Kidney glomerular epithelial cell (primary cell): ENCODE data around the gene MICU2.

ENCODE experiments used
- DNase-seq: peaks from one replicate; lab custom pipeline; 2025; lab: John Stamatoyannopoulos, UW

The MICU2 gene

GRCh38 chr13:21544515-21544914, 59.5 kb downstream of the MICU2 start:
- DNase-seq = no peak

GRCh38 chr13:21542563-21542962, 61.4 kb downstream of the MICU2 start:
- DNase-seq = no peak

- no peak for DNase-seq
Observed at GRCh38 chr13:21541980-21542379, 62.0 kb downstream of the MICU2 start.

GRCh38 chr13:21541271-21541670, 62.7 kb downstream of the MICU2 start:
- DNase-seq = peak; percentile 14

- DNase-seq = no peak
Observed at GRCh38 chr13:21539687-21540086, 64.3 kb downstream of the MICU2 start.

- no peak for DNase-seq
Observed at GRCh38 chr13:21538753-21539152, 65.2 kb downstream of the MICU2 start.

- no peak for DNase-seq
Observed at GRCh38 chr13:21538280-21538679, 65.7 kb downstream of the MICU2 start.

- DNase-seq = peak; percentile 18
Observed at GRCh38 chr13:21537105-21537504, 66.9 kb downstream of the MICU2 start.

GRCh38 chr13:21534760-21535159, 69.2 kb downstream of the MICU2 start:
- DNase-seq = no peak

- DNase-seq = no peak
Observed at GRCh38 chr13:21531455-21531854, 72.5 kb downstream of the MICU2 start.

- DNase-seq = no peak
Observed at GRCh38 chr13:21530656-21531055, 73.3 kb downstream of the MICU2 start.

GRCh38 chr13:21529146-21529893, 74.7 kb downstream of the MICU2 start:
- DNase-seq = no peak

GRCh38 chr13:21528616-21529015, 75.4 kb downstream of the MICU2 start:
- peak; percentile 80 for DNase-seq

GRCh38 chr13:21526707-21527540, 77.0 kb downstream of the MICU2 start:
- DNase-seq = no peak

- no peak for DNase-seq
Observed at GRCh38 chr13:21522847-21523246, 81.1 kb downstream of the MICU2 start.

GRCh38 chr13:21522130-21522529, 81.8 kb downstream of the MICU2 start:
- DNase-seq = no peak

- DNase-seq = no peak
Observed at GRCh38 chr13:21518617-21519144, 85.3 kb downstream of the MICU2 start.

GRCh38 chr13:21517576-21517975, 86.4 kb downstream of the MICU2 start:
- no peak for DNase-seq

GRCh38 chr13:21516805-21517204, 87.2 kb downstream of the MICU2 start:
- no peak for DNase-seq

- DNase-seq = no peak
Observed at GRCh38 chr13:21511849-21512248, 92.1 kb downstream of the MICU2 start.

GRCh38 chr13:21504379-21504778, 99.6 kb downstream of the MICU2 start:
- DNase-seq = no peak

- DNase-seq = no peak
Observed at GRCh38 chr13:21501686-21502085, 102.3 kb downstream of the MICU2 start.

GRCh38 chr13:21486322-21486721, 117.6 kb downstream of the MICU2 start:
- DNase-seq = no peak
